HG02973 (cell line): Measurements from ENCODE around the gene MOB3B.
"Not testable (repeated sequence)": the region's sequence is repeated elsewhere in the genome, so short reads cannot be mapped to it uniquely, and the experiment has no call there.

Experiments
- ATAC-seq: cut with Tn5 transposase; IDR thresholded peaks from one replicate; pipeline ENCODE4 v1.9.1; 2021; ENCODE audit warnings: moderate library complexity; ENCODE audit not compliant: unreplicated experiment

Gene MOB3B

GRCh38 chr9:27519466-27520465 lies 9.8 kb downstream of the MOB3B start:
- no peak for ATAC-seq

- ATAC-seq: no peak
Observed at GRCh38 chr9:27518809-27519208, 10.8 kb downstream of the MOB3B start.

GRCh38 chr9:27518006-27518405 lies 11.6 kb downstream of the MOB3B start:
- no peak for ATAC-seq

GRCh38 chr9:27514551-27514950 lies 15.1 kb downstream of the MOB3B start:
- ATAC-seq: no peak

- ATAC-seq: no peak
Observed at GRCh38 chr9:27511771-27512170, 17.8 kb downstream of the MOB3B start.

- ATAC-seq: no peak
Observed at GRCh38 chr9:27510780-27511179, 18.8 kb downstream of the MOB3B start.

GRCh38 chr9:27506981-27507380 lies 22.6 kb downstream of the MOB3B start:
- no peak for ATAC-seq

- ATAC-seq: no peak
Observed at GRCh38 chr9:27505744-27506161, 23.9 kb downstream of the MOB3B start.

- no peak for ATAC-seq
Observed at GRCh38 chr9:27504259-27504658, 25.4 kb downstream of the MOB3B start.

- no peak for ATAC-seq
Observed at GRCh38 chr9:27503623-27504022, 26.0 kb downstream of the MOB3B start.

- ATAC-seq: not testable (repeated sequence)
Observed at GRCh38 chr9:27500902-27501301, 28.7 kb downstream of the MOB3B start.

- ATAC-seq: peak; percentile 49
Observed at GRCh38 chr9:27499451-27499850, 30.2 kb downstream of the MOB3B start.

- ATAC-seq: no peak
Observed at GRCh38 chr9:27497883-27498417, 31.7 kb downstream of the MOB3B start.

- no peak for ATAC-seq
Observed at GRCh38 chr9:27496135-27496504, 33.5 kb downstream of the MOB3B start.

GRCh38 chr9:27495480-27496134 lies 34.0 kb downstream of the MOB3B start:
- no peak for ATAC-seq

- ATAC-seq: no peak
Observed at GRCh38 chr9:27491154-27491553, 38.5 kb downstream of the MOB3B start.

GRCh38 chr9:27489087-27489876 lies 40.3 kb downstream of the MOB3B start:
- peak; percentile 79 for ATAC-seq

GRCh38 chr9:27487927-27488326 lies 41.7 kb downstream of the MOB3B start:
- ATAC-seq: no peak

- ATAC-seq: no peak
Observed at GRCh38 chr9:27487128-27487640, 42.4 kb downstream of the MOB3B start.

- peak; percentile 86 for ATAC-seq
Observed at GRCh38 chr9:27485158-27485557, 44.5 kb downstream of the MOB3B start.

- no peak for ATAC-seq
Observed at GRCh38 chr9:27483576-27483975, 46.0 kb downstream of the MOB3B start.
